HG02571 (cell line): ENCODE measurements around the gene PSME1.
"Not testable (repeated sequence)": the region's sequence is repeated elsewhere in the genome, so short reads cannot be mapped to it uniquely, and the experiment has no call there.

ENCODE experiments used
- ATAC-seq: cut with Tn5 transposase; IDR thresholded peaks from one replicate; pipeline ENCODE4 v1.9.1; 2021; ENCODE audit warnings: mild to moderate bottlenecking, moderate library complexity; ENCODE audit not compliant: unreplicated experiment

The PSME1 gene

GRCh38 chr14:24103451-24103850 lies 32.5 kb upstream of the PSME1 start:
- ATAC-seq, result no peak

- ATAC-seq, result not testable (repeated sequence)
Measured at GRCh38 chr14:24105609-24106239, 30.3 kb upstream of the PSME1 start.

- no peak for ATAC-seq
Measured at GRCh38 chr14:24106672-24107271, 29.2 kb upstream of the PSME1 start.

GRCh38 chr14:24108336-24108874 lies 27.6 kb upstream of the PSME1 start:
- peak; percentile 10 for ATAC-seq

GRCh38 chr14:24110060-24110459 lies 25.9 kb upstream of the PSME1 start:
- no peak for ATAC-seq

GRCh38 chr14:24110523-24110922 lies 25.5 kb upstream of the PSME1 start:
- no peak for ATAC-seq

DNA sequence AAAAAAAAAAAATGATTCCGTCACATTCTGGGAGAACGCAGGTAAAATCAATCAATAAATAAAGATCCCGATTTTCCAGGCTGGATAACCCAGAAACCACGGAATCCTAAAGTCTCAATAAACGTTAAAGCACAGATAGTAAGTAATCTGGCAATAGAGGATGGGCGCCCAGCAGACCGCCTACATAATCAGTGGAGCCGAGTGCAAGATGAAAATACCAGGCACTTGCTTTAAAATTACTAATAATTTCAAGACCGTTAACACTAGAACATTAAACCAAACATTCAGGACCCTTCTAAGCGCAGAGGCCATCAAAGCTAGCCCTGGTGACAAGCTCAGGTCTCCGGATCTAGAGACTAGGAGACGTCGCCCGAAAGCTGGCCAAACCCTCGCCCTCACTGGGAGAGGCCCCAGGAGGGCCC lies 22.6 kb upstream of the PSME1 start:
- no peak for ATAC-seq

DNA sequence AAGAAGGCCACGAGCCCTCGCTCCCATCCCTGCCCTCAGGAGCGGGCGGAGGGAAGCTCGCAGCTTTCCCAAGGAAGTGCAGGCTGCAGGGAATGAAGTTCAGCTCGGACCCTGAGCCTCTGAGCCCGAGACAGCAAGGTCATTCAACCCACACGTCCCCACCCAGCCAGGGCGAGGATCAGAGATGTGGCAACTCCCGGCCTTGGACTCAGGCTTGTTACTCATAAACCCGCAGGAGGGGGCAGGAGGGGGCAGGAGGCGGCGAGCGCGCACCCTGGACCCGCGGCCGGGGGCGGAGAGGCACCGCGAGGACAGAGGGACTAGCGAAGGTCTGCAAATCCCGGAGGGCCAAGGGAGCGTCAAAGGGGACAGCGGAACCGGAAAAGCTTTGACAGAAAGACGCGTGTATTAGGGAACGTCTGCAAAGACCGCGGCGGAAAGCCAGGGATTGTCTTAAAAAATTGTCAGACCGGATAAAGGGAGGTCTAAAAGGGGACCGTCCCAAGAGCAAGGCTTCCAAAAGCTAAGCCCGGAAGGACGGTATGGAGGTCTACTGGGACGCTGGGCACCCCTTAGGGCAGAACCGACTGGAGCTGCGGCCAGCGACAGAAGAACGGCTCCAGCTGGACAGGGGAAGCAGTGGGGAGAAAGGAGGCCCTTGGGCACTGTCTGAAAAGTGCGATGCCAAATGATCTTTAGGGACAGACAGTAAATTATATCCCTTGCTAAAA lies 22.0 kb upstream of the PSME1 start:
- peak; percentile 27 for ATAC-seq

DNA sequence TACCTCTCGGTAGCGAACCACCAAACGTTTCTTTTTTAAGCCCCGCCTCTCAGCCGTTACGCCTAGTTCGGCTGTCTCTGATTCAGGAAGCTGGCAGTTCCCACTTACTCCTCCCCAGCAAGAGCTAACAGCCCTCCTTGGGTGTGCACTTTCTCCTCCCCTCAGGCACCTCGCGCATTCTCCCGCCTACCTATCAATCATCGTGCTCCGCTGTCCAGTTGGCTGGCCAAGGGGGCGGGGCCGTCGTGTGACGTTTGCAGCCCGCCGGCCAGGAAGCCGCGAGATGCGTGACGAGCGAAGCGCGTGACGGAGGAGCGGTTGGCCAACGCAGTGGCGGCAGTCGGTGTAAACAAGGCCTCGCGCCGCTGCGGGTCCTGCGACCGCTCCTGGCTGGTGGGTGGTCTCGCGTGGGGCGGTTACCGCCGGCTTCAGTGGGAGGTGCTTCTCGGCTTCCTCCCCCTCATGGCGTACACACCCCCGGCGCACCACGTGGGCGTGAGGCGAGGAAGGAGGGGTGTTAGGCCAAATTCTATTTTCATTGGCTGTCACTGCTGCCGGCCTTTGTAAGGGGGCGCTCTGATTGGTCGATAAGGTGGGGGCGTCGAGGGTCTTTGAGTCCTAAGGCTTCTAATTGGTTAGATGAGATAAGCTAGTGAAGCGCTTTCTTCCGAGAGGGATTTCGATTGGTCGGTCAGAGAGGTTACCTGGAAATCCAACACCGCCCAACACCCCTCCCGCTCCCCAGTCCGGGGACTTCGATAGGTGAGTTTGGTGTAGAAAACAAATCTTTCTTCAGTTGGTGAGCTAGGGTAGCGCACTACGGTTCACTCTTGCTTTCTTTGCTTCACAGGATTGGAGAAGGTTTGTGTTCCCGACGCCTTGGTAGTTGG lies 21.2 kb upstream of the PSME1 start, which contains the start of the genes DCAF11 and NRL:
Gene DCAF11, plus strand, starts transcription at position 246 of the 890 bp plus-strand sequence. CDS start 818 bp downstream, outside the sequence.
Gene NRL, minus strand, starts transcription at position 418 of the 890 bp plus-strand sequence. CDS start 32,101 bp downstream, outside the sequence.
- peak; percentile 80 for ATAC-seq

- ATAC-seq, result no peak
Measured at GRCh38 chr14:24115422-24116127, 20.4 kb upstream of the PSME1 start.

GRCh38 chr14:24116128-24116814 lies 19.7 kb upstream of the PSME1 start:
- no peak for ATAC-seq

- ATAC-seq, result no peak
Measured at GRCh38 chr14:24117179-24117578, 18.8 kb upstream of the PSME1 start.

- ATAC-seq, result no peak
Measured at GRCh38 chr14:24119691-24120090, 16.3 kb upstream of the PSME1 start.

GRCh38 chr14:24121210-24121609 lies 14.8 kb upstream of the PSME1 start:
- ATAC-seq, result no peak

GRCh38 chr14:24122416-24122815 lies 13.6 kb upstream of the PSME1 start:
- no peak for ATAC-seq

DNA sequence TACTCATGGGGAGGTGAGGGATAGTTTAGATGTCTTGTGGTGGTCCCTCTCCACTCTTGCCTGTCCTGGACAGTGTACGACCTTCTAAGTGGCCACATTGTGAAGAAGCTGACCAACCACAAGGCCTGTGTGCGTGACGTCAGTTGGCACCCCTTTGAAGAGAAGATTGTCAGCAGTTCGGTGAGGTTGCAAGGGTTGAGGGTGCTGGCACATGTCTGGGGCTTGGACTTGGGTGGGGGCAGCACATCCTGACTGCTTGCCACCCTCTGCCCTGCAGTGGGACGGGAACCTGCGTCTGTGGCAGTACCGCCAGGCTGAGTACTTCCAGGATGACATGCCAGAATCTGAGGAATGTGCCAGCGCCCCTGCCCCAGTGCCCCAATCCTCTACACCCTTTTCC lies 13.1 kb upstream of the PSME1 start:
- ATAC-seq, result no peak

GRCh38 chr14:24123424-24124417 lies 12.3 kb upstream of the PSME1 start:
- no peak for ATAC-seq

GRCh38 chr14:24126939-24127338 lies 9.1 kb upstream of the PSME1 start:
- no peak for ATAC-seq
